Calu3 (cell line): ENCODE results near the gene FGF19. TPM values are rescaled to one million over a fixed set of nuclear protein-coding genes. Genes with fewer than 3 reads are reported as not detected.
"Not testable (repeated sequence)": the region's sequence is repeated elsewhere in the genome, so short reads cannot be mapped to it uniquely, and the experiment has no call there.

ENCODE experiments used
- BruUV-seq: library from RNA; stranded (reverse); fragments of 400-500 nt; replicated peaks from 2 replicates; lab custom pipeline; 2021; lab: Mats Ljungman, UMichigan
- CTCF ChIA-PET: fragments of 300-600 bp; sonication (Branson Sonifier 250); formaldehyde crosslinking; loops from one replicate; lab custom pipeline; 2022; ENCODE audit warnings: antibody characterized with exemption; lab: Charles Lee
- DNase-seq: peaks from one replicate; pipeline ENCODE4 v3.0.0; 2022
- H3K27ac Mint-ChIP-seq: one replicate; pipeline ENCODE4 v1.8.0; 2022; ENCODE audit warnings: mixed read lengths; ENCODE audit not compliant: unreplicated experiment
- H3K27me3 Mint-ChIP-seq: one replicate; pipeline ENCODE4 v1.8.0; 2022; ENCODE audit warnings: mixed read lengths; ENCODE audit not compliant: unreplicated experiment
- H3K36me3 Mint-ChIP-seq: one replicate; pipeline ENCODE4 v1.8.0; 2022; ENCODE audit warnings: mild to moderate bottlenecking, moderate library complexity, mixed read lengths; ENCODE audit not compliant: insufficient read depth, unreplicated experiment
- H3K4me1 Mint-ChIP-seq: one replicate; pipeline ENCODE4 v1.8.0; 2022; ENCODE audit warnings: mild to moderate bottlenecking, low read depth, mixed read lengths; ENCODE audit not compliant: unreplicated experiment
- H3K4me3 Mint-ChIP-seq: one replicate; pipeline ENCODE4 v1.8.0; 2022; ENCODE audit warnings: mild to moderate bottlenecking, low read depth, moderate library complexity, mixed read lengths; ENCODE audit not compliant: unreplicated experiment
- H3K9me3 Mint-ChIP-seq: one replicate; pipeline ENCODE4 v1.8.0; 2022; ENCODE audit warnings: low read depth, mixed read lengths; ENCODE audit not compliant: unreplicated experiment
- intact Hi-C: fragments of 100-400 bp; cut with micrococcal nuclease; formaldehyde crosslinking; loops from one replicate; pipeline ENCODE4 v1.10.0; 2022; ENCODE audit not compliant: unreplicated experiment
- total RNA-seq: library from RNA; stranded (reverse); gene quantifications from 2 replicates; pipeline ENCODE4 v1.2.3, GENCODE V29; 2022
- TF ChIP-seq, protein P1 (sequence below): fragments of 200-600 bp; IDR thresholded peaks from one replicate; pipeline ENCODE4 v1.8.0; 2022; ENCODE audit warnings: antibody characterized with exemption; ENCODE audit not compliant: unreplicated experiment

FGF19 gene
- total RNA-seq, 1 experiment from 2014 or later = 1.4 TPM

DNA sequence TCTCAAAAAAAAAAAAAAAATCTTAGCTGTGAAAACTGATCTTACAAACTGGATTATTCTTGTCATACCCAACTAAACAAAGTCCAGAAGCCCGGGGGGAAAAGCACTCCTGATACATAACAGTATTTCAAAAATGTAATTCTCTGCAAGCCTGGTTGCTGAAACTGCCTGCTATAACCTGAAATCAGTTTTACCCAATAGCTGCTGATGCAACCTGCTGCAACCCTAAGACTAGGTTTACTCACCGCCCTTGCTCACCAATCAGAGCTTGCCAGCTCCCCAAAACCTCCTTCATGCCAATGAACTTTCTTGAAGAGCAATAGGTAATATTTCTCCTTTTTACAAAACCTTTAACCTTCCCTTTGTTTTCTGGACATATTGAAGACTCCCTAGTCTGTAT is 12.4 kb downstream of the FGF19 start:
- DNase-seq = no peak
- intact Hi-C loops = no loop called here
- peaks cover 36% of the 10 kb centered on the region for H3K4me1 Mint-ChIP-seq
- BruUV-seq = no TSS peak
- H3K4me3 Mint-ChIP-seq = no peak overlapping the region
- TF ChIP-seq, protein P1, sequence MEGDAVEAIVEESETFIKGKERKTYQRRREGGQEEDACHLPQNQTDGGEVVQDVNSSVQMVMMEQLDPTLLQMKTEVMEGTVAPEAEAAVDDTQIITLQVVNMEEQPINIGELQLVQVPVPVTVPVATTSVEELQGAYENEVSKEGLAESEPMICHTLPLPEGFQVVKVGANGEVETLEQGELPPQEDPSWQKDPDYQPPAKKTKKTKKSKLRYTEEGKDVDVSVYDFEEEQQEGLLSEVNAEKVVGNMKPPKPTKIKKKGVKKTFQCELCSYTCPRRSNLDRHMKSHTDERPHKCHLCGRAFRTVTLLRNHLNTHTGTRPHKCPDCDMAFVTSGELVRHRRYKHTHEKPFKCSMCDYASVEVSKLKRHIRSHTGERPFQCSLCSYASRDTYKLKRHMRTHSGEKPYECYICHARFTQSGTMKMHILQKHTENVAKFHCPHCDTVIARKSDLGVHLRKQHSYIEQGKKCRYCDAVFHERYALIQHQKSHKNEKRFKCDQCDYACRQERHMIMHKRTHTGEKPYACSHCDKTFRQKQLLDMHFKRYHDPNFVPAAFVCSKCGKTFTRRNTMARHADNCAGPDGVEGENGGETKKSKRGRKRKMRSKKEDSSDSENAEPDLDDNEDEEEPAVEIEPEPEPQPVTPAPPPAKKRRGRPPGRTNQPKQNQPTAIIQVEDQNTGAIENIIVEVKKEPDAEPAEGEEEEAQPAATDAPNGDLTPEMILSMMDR = no peak
- peaks cover 9% of the 10 kb centered on the region for H3K9me3 Mint-ChIP-seq
- H3K27me3 Mint-ChIP-seq = no peaks in the 10 kb centered on the region
- peaks cover 7% of the 10 kb centered on the region for H3K36me3 Mint-ChIP-seq
- H3K27ac Mint-ChIP-seq = peak overlapping the region; percentile 21
- CTCF ChIA-PET = interaction anchor here (0.7 kb wide), 2 partner anchors 199 to 1582 kb away, joined by 8 read pairs; no protein-coding TSS in a partner anchor

DNA sequence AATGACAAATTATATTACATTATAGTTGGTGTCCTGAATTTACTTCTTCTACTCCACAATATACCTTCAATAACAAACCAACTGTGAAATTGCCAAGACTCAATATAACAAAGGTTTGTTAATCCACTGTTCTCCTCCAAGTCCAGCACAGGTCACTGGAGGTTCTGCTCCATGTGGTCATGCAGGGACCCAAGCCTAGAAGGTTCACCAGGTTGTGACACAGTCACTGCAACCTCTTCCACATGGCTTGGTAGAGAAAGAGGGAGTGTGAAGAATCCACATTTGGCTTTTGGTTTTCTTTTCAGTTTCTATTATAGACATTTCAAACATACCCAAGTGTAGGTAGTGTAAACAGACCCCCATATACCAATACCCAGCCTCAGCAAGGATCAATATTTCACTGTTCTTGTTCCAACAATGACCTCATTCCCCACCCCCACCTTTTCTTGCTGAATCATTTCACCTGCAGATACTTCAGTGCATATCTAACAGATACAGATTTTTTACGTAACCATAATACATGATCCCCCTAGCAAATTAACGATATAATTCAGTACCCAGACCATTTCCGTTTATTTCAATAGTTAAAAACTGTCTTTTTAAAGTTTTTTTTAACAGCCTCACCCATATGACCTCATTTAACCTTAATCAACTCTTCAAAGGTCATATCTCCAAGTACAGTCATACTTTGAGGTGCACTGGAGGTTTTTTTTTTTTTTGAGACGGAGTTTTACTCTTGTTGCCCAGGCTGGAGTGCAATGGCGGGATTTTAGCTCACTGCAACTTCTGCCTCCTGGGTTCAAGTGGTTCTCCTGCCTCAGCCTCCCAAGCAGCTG is 14.1 kb downstream of the FGF19 start:
- TF ChIP-seq, protein P1 = no peak
- Mint-ChIP-seq H3K4me1 (peaks cover 30% of the 10 kb centered on the region), H3K27ac (peak overlapping the region; percentile 45)

DNA sequence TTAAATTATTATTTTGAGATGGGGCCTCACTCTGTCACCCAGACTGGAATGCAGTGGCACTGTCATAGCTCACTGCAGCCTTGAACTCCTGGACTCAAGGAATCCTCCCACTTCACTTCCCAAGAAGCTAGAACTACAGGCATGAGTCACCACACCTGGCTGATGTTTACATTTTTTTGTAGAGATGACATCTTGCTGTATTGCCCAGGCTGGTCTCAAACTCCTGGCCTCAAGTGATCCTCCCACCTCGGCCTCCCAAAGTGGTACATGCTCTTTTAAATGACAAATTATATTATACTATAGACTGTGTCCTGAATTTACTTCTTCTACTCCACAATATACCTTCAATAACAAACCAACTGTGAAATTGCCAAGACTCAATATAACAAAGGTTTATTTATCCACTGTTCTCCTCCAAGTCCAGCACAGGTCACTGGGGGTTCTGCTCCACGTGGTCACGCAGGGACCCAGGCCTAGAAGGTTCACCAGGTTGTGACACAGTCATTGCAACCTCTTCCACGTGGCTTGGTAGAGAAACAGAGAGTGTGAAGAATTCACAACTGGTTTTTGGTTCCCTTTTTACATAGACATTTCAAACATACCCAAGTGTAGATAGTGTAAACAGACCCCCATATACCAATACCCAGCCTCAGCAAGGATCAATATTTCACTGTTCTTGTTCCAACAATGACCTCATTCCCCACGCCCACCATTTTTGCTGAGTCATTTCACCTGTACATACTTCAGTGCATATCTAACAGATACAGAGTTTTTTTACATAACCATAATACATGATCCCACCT is 15.7 kb downstream of the FGF19 start:
- BruUV-seq, H3K36me3 Mint-ChIP-seq, CTCF ChIA-PET, H3K9me3 Mint-ChIP-seq, H3K27me3 Mint-ChIP-seq: not testable (repeated sequence)
- H3K4me1 Mint-ChIP-seq = peaks cover 30% of the 10 kb centered on the region
- intact Hi-C loops = loop anchor here (5.0 kb wide), 1 partner anchor 504 kb away; no protein-coding TSS in a partner anchor
- peak overlapping the region; percentile 90 for H3K27ac Mint-ChIP-seq
- DNase-seq = peak; percentile 73
- peak overlapping the region; percentile 9 for H3K4me3 Mint-ChIP-seq

More for the DNA sequence above, 14.1 kb downstream of the FGF19 start:
- Mint-ChIP-seq H3K4me3 (no peak overlapping the region), H3K9me3 (peaks cover 9% of the 10 kb centered on the region), H3K36me3 (peaks cover 7% of the 10 kb centered on the region), H3K27me3 (no peaks in the 10 kb centered on the region)
- BruUV-seq = no TSS peak
- intact Hi-C loops = loop anchor here (5.0 kb wide), 1 partner anchor 503 kb away; no protein-coding TSS in a partner anchor
- DNase-seq = no peak
- CTCF ChIA-PET = no interaction called here

DNA sequence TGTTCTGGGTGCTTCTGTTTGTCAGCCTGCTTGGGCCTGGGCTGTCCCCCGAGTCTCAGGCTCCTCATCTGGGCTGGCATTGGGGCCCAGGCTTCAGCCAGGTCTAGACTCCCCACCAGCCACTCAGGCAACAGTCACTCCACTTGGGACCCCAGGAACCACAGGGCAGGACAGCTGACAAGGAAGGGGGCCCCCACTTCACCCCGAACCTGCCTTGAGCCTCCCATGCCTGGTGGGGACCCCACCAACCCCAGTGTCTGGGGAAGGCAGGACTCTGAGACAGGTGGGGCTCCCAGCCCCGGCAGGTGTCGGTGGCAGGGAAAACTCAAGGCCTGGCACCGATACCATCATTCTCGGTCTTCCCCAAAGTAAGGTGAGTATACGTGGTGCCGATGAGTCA is 17.0 kb downstream of the FGF19 start:
- no TSS peak for BruUV-seq
- DNase-seq = no peak
- Mint-ChIP-seq H3K4me3 (no peak overlapping the region), H3K27me3 (no peaks in the 10 kb centered on the region), H3K9me3 (peaks cover 3% of the 10 kb centered on the region), H3K4me1 (peaks cover 30% of the 10 kb centered on the region), H3K36me3 (peaks cover 7% of the 10 kb centered on the region), H3K27ac (no peak overlapping the region)
- CTCF ChIA-PET = interaction anchor here (1.0 kb wide), 1 partner anchor 226 kb away, joined by 3 read pairs; no protein-coding TSS in a partner anchor
- TF ChIP-seq, protein P1 = no peak
- intact Hi-C loops = loop anchor here (5.0 kb wide), 1 partner anchor 505 kb away; no protein-coding TSS in a partner anchor
